DOHH2 (cell line): ENCODE data around the gene BRMS1.

Experiments used
- EZH2phosphoT487 ChIP-seq: fragments of 200-600 bp; sonication (generic); IDR thresholded peaks from 2 replicates; pipeline ENCODE4 v1.6.1; 2017; ENCODE audit warnings: borderline replicate concordance, mild to moderate bottlenecking, antibody characterized with exemption, low read length, moderate library complexity, mixed read lengths
- TF ChIP-seq, protein P1 (sequence below): fragments of 200-600 bp; sonication (generic); IDR thresholded peaks from one replicate; pipeline ENCODE4 v1.5.1; 2014; ENCODE audit warnings: antibody characterized with exemption, mild to moderate bottlenecking, low read depth, low read length; ENCODE audit not compliant: poor library complexity, severe bottlenecking

GRCh38 chr11:66393954-66394353 lies 49.0 kb upstream of the BRMS1 start:
- TF ChIP-seq, protein P1, sequence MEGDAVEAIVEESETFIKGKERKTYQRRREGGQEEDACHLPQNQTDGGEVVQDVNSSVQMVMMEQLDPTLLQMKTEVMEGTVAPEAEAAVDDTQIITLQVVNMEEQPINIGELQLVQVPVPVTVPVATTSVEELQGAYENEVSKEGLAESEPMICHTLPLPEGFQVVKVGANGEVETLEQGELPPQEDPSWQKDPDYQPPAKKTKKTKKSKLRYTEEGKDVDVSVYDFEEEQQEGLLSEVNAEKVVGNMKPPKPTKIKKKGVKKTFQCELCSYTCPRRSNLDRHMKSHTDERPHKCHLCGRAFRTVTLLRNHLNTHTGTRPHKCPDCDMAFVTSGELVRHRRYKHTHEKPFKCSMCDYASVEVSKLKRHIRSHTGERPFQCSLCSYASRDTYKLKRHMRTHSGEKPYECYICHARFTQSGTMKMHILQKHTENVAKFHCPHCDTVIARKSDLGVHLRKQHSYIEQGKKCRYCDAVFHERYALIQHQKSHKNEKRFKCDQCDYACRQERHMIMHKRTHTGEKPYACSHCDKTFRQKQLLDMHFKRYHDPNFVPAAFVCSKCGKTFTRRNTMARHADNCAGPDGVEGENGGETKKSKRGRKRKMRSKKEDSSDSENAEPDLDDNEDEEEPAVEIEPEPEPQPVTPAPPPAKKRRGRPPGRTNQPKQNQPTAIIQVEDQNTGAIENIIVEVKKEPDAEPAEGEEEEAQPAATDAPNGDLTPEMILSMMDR = no peak
- no peak for TF ChIP-seq EZH2phosphoT487
